Transverse colon (tissue), 4 donors: ENCODE results near the gene TPCN2.

Experiments used
- EP300 ChIP-seq: sonication (generic); formaldehyde crosslinking; IDR thresholded peaks from one replicate; pipeline ENCODE4 v1.6.1; 2017; ENCODE audit warnings: antibody characterized with exemption, low read depth
- POLR2A ChIP-seq: fragments of 450-650 bp; IDR thresholded peaks from one replicate; pipeline ENCODE4 v1.6.1; 2016; ENCODE audit warnings: antibody characterized with exemption, mild to moderate bottlenecking, moderate library complexity
- POLR2AphosphoS5 ChIP-seq, 3 donors: sonication (generic); formaldehyde crosslinking; IDR thresholded peaks; one replicate each; pipeline ENCODE4 v1.6.1; 2016; ENCODE audit warnings: antibody characterized with exemption in 3 of 3
- TF ChIP-seq, protein P1 (sequence below), 5 experiments: fragments of 200-600 bp in 3 of 5; fragments of 450-650 bp in 2 of 5; sonication (generic) in 3 of 5; IDR thresholded peaks; 1 replicate in 2 of 5; 2 replicates in 3 of 5; pipeline ENCODE4 v1.5.1; 2016 to 2017; ENCODE audit warnings: antibody characterized with exemption in 5 of 5, inconsistent platforms in 3 of 5, mild to moderate bottlenecking in 2 of 5, moderate library complexity in 1 of 5

DNA sequence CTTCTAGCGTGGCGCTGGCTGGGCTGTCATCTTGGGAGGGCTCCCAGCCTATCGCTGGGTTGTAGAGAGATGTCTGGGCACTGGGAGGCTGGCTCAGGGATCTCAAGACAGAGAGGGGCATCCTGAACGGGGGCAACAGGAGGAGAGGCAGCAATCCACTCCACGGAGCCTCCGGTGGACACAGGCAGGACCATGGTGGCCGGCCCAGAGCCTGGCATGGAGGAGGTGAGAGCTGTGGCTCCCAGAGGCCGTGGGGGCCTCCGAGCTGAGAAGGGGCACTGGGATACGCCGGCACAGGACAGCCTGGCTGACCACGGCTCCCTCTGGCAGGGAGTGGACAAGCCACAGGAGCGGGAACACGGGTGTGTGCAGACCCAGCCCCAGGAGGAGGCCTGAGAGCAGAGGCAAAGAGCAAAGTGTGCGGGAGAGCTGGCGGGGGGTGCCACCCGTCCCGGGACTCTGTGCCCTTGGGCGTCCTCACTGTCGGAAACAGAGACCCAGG, 44.8 kb upstream of the TPCN2 start:
- no peak for TF ChIP-seq POLR2AphosphoS5 (IDR thresholded peaks at IDR 0.05)
- TF ChIP-seq, protein P1, sequence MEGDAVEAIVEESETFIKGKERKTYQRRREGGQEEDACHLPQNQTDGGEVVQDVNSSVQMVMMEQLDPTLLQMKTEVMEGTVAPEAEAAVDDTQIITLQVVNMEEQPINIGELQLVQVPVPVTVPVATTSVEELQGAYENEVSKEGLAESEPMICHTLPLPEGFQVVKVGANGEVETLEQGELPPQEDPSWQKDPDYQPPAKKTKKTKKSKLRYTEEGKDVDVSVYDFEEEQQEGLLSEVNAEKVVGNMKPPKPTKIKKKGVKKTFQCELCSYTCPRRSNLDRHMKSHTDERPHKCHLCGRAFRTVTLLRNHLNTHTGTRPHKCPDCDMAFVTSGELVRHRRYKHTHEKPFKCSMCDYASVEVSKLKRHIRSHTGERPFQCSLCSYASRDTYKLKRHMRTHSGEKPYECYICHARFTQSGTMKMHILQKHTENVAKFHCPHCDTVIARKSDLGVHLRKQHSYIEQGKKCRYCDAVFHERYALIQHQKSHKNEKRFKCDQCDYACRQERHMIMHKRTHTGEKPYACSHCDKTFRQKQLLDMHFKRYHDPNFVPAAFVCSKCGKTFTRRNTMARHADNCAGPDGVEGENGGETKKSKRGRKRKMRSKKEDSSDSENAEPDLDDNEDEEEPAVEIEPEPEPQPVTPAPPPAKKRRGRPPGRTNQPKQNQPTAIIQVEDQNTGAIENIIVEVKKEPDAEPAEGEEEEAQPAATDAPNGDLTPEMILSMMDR (IDR thresholded peaks at IDR 0.05) = no peak
- no peak for TF ChIP-seq POLR2A
- no peak for TF ChIP-seq EP300
